ENCODE measurements around the gene SCFD2. TPM values are rescaled to one million over a fixed set of nuclear protein-coding genes. Genes with fewer than 3 reads are reported as not detected.

The SCFD2 gene
- total and polyA plus RNA-seq, 2 donors (not counting 3 experiments of a cell fraction or from before 2014, with no cell fraction given): 12.3 to 22.8 TPM

DNA sequence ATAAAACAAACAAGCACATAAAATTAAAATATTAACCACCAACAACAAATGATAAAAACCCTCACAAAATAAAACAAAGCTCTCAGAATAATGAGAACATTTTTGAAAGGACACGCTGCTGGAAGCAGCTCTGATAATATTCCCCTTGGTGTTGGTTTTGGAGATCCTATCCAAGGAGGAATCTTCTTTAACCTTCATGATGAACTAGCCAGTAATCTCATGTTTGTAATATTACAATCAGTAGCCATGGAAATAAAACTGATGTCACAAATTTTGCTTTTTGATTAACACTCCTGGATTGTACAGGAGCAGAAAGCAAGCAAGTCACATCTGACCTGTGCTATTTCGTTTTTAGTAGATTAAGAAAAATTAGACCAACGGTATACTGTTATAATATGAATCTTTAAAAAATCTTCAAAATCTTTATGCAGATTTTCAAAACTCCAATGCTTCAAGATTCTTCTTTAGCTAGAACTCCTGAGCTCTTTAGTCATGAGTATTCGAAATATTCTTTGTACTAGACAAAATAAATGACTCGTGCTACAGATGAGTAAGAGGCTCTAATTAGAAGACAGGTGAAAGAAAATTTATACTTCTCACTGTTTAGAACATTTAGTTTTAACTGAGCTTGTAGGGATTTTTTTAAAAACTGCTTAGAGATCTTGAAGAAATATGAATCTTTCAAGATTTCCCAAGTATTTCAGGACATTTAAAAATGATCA lies 349.6 kb downstream of the SCFD2 start:
- intact Hi-C loops (cut with micrococcal nuclease) (loop anchor here (1.0 to 10.0 kb wide), 7 partner anchors 86 to 1218 kb away; partner anchors contain the start of gene SCFD2), dilution Hi-C loops (cut with MboI; ENCODE audit: extremely low pct_ligation_motif_present, low sequenced_read_pairs) (no loop called here)
- Histone ChIP-seq H3K27me3 (ENCODE audit: control insufficient read depth in 2 of 2, insufficient read depth in 2 of 2, low read length in 2 of 2) (no peaks in the 10 kb centered on the region), H4K20me1 (replicated peaks; ENCODE audit: control insufficient read depth, extremely low read depth, insufficient read depth, low read length) (no peaks in the 10 kb centered on the region), H3K79me2 (ENCODE audit: control insufficient read depth, insufficient read depth, low read length) (no peaks in the 10 kb centered on the region), H2AFZ (ENCODE audit: low read depth, low read length) (no peak overlapping the region), H3K9me3 (replicated peaks; ENCODE audit: control insufficient read depth, insufficient read depth, low read length) (no peaks in the 10 kb centered on the region), H3K4me3 (replicated peaks in 1 of 3; ENCODE audit: insufficient read depth in 1 of 3, low read depth in 1 of 3, low read length in 3 of 3) (no peak overlapping the region), H3K27ac (ENCODE audit: insufficient read depth, low read depth, low read length) (no peak overlapping the region), H3K9ac (replicated peaks; ENCODE audit: extremely low read depth, insufficient read depth, low read length) (no peak overlapping the region), H3K36me3 (ENCODE audit: control insufficient read depth in 2 of 2, extremely low read depth in 1 of 2, insufficient read depth in 2 of 2, low read length in 2 of 2) (no peaks in the 10 kb centered on the region), H3K4me1 (ENCODE audit: control insufficient read depth, extremely low read depth, insufficient read depth, low read length) (peaks cover 18% of the 10 kb centered on the region), H3K4me2 (ENCODE audit: insufficient read depth, low read length) (no peak overlapping the region), H3K9me1 (replicated peaks; ENCODE audit: control insufficient read depth, extremely low read depth, insufficient read depth, low read length) (no peaks in the 10 kb centered on the region)
- no peak for DNase-seq (ENCODE audit: low read depth, low spot score)
- ChIA-PET POLR2A (no interaction called here), CTCF (interaction anchor here (0.6 to 4.6 kb wide), 41 partner anchors 10 to 1217 kb away, joined by 3 to 145 read pairs (median 3); partner anchors contain the start of gene SCFD2)
- TF ChIP-seq GATA2 (IDR thresholded peaks at IDR 0.05; ENCODE audit: insufficient read depth, insufficient read length, low read depth, low read length) (no peak), JUN (IDR thresholded peaks at IDR 0.05; ENCODE audit: borderline replicate concordance, insufficient read depth, insufficient read length, low read depth) (no peak), MYC (IDR thresholded peaks at IDR 0.05; ENCODE audit: low read depth, low read length) (no peak), POLR2A (IDR thresholded peaks at IDR 0.05; ENCODE audit: low read depth, low read length) (no peak), EZH2 (IDR thresholded peaks at IDR 0.05; ENCODE audit: borderline replicate concordance, low read depth, low read length, severe bottlenecking) (no peak), POLR2AphosphoS5 (IDR thresholded peaks at IDR 0.05; ENCODE audit: insufficient read depth, low read depth, low read length) (no peak), FOS (IDR thresholded peaks at IDR 0.05; ENCODE audit: borderline replicate concordance, insufficient read depth, low read length) (no peak)
- TF ChIP-seq, protein P1, sequence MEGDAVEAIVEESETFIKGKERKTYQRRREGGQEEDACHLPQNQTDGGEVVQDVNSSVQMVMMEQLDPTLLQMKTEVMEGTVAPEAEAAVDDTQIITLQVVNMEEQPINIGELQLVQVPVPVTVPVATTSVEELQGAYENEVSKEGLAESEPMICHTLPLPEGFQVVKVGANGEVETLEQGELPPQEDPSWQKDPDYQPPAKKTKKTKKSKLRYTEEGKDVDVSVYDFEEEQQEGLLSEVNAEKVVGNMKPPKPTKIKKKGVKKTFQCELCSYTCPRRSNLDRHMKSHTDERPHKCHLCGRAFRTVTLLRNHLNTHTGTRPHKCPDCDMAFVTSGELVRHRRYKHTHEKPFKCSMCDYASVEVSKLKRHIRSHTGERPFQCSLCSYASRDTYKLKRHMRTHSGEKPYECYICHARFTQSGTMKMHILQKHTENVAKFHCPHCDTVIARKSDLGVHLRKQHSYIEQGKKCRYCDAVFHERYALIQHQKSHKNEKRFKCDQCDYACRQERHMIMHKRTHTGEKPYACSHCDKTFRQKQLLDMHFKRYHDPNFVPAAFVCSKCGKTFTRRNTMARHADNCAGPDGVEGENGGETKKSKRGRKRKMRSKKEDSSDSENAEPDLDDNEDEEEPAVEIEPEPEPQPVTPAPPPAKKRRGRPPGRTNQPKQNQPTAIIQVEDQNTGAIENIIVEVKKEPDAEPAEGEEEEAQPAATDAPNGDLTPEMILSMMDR (IDR thresholded peaks at IDR 0.05; ENCODE audit: extremely low read depth in 1 of 2, insufficient read depth in 1 of 2, low read depth in 1 of 2, low read length in 2 of 2): no peak
- TF ChIP-seq, protein P2, sequence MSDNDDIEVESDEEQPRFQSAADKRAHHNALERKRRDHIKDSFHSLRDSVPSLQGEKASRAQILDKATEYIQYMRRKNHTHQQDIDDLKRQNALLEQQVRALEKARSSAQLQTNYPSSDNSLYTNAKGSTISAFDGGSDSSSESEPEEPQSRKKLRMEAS (IDR thresholded peaks at IDR 0.05; ENCODE audit: insufficient read depth, insufficient read length): no peak
- FAIRE-seq: no peak
- no TSS peak for BruUV-seq (replicated peaks)
